Glutamatergic neuron (in vitro differentiated cells): Measurements from ENCODE around the gene TCHP. TPM values are rescaled to one million over a fixed set of nuclear protein-coding genes. Genes with fewer than 3 reads are reported as not detected.
A peak's percentile ranks its signal among the peaks of the same experiment; 100 is the strongest.

ENCODE experiments used
- DNase-seq: peaks from one replicate; pipeline ENCODE4 v3.0.0; 2022
- H3K27ac Mint-ChIP-seq: one replicate; pipeline ENCODE4 v1.8.0; 2020; ENCODE audit warnings: mild to moderate bottlenecking, mixed read lengths, inconsistent platforms; ENCODE audit not compliant: unreplicated experiment
- H3K27me3 Mint-ChIP-seq: one replicate; pipeline ENCODE4 v1.8.0; 2020; ENCODE audit warnings: mild to moderate bottlenecking, moderate library complexity, mixed read lengths, inconsistent platforms; ENCODE audit not compliant: unreplicated experiment
- H3K36me3 Mint-ChIP-seq: one replicate; pipeline ENCODE4 v1.8.0; 2020; ENCODE audit warnings: mild to moderate bottlenecking, mixed read lengths, inconsistent platforms; ENCODE audit not compliant: unreplicated experiment
- H3K4me1 Mint-ChIP-seq: one replicate; pipeline ENCODE4 v1.8.0; 2020; ENCODE audit warnings: mild to moderate bottlenecking, low read depth, mixed read lengths, inconsistent platforms; ENCODE audit not compliant: unreplicated experiment
- H3K4me3 Mint-ChIP-seq: one replicate; pipeline ENCODE4 v1.8.0; 2020; ENCODE audit warnings: mild to moderate bottlenecking, mixed read lengths, inconsistent platforms; ENCODE audit not compliant: unreplicated experiment
- H3K9me3 Mint-ChIP-seq: one replicate; pipeline ENCODE4 v1.8.0; 2020; ENCODE audit warnings: mild to moderate bottlenecking, moderate library complexity, mixed read lengths, inconsistent platforms; ENCODE audit not compliant: unreplicated experiment
- CTCF ChIP-seq: fragments of 200-600 bp; sonication (generic); IDR thresholded peaks from one replicate; pipeline ENCODE4 v1.5.0; 2021; ENCODE audit not compliant: partially characterized antibody, unreplicated experiment
- total RNA-seq: library from RNA; stranded (reverse); fragmentation: NEBNext Ultra II Directional; extraction: Animal tissue kit (Norgen Biotek cat#: 25700); gene quantifications from one replicate; pipeline ENCODE4 v1.2.1, GENCODE V29; 2021; ENCODE audit not compliant: unreplicated experiment

The TCHP gene
- total RNA-seq, 1 donor from 2014 or later, result 31.7 TPM

DNA sequence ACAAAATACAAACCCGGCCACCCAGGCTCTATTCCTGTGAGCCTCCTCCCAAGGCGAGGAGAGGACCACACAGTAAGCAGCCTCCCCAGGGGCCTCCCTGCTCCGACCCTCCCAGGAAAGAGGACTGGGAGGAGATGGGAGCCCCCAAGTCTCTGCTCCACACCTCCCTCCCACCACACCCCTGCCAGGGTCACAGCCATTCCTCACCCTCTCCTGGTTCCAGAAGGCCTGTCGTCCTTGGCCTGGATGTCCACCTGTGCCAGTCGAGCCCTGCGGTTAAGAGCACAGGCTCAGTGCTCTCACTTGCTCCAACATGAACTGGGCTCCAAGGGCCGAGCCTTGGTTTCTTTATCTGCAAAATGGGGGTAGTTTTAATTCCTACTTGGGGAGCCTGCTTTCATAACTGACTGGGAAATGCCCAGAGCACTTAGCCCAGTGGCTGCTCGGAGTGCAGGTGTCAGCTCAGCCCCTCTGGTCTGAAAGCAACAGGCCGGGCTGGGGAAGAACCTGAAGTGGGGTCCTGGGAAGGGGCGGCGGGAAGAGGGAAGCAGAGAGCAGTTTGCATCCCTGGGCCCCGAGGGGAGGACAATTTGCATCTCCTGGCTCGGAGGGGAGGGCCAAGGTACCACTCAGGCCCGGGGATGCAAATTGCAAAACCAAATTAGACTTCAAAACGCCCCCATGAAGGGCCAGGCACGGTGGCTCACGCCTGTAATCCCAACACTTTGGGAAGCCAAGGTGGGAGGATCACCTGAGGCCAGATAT lies 23.6 kb downstream of the TCHP start:
- Mint-ChIP-seq H3K27me3 (peaks cover 9% of the 10 kb centered on the region), H3K4me3 (no peak overlapping the region), H3K9me3 (peaks cover 6% of the 10 kb centered on the region), H3K27ac (no peak overlapping the region), H3K36me3 (no peaks in the 10 kb centered on the region), H3K4me1 (peaks cover 23% of the 10 kb centered on the region)
- no peak for DNase-seq
- no peak for TF ChIP-seq CTCF

DNA sequence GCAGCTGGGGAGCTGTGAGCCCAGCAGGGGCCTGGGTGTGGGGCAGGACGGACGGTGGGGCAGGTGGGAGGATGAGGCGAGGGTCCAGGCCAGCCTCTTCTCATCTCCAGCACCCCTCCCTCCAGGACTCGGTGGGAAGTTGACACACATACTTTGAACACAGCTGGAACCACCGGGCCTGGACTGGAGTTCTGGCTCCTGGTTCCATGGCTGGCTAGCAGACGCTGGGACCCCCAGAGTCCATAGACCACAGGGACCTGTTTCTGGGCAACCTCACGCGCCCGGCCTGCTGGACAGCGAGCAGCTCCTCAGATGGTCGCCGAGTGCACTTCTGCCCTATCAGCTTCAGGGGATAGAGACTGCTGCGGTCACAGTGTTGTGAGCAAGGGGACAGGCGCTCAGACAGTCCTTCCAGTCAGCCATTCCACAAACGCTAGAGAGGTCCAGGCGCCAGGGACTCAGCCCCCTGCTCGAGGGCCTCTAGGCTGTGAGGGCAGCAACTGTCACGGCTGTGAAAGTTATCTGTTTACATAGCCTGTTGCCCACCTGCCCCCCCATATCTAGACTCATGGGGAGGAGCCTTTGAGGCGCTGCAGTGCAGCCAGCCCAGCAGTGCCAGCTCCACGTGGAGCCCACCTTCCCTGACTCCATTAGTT lies 25.2 kb downstream of the TCHP start:
- H3K36me3 Mint-ChIP-seq, result no peaks in the 10 kb centered on the region
- DNase-seq, result no peak
- peaks cover 7% of the 10 kb centered on the region for H3K27me3 Mint-ChIP-seq
- peak overlapping the region; percentile 15 for H3K27ac Mint-ChIP-seq
- TF ChIP-seq CTCF, result no peak
- H3K4me1 Mint-ChIP-seq, result peaks cover 15% of the 10 kb centered on the region
- peaks cover 2% of the 10 kb centered on the region for H3K9me3 Mint-ChIP-seq
- no peak overlapping the region for H3K4me3 Mint-ChIP-seq

- no peak for TF ChIP-seq CTCF
- Mint-ChIP-seq H3K27me3 (peaks cover 7% of the 10 kb centered on the region), H3K27ac (no peak overlapping the region), H3K4me1 (peaks cover 8% of the 10 kb centered on the region), H3K9me3 (peaks cover 2% of the 10 kb centered on the region), H3K36me3 (no peaks in the 10 kb centered on the region), H3K4me3 (no peak overlapping the region)
- no peak for DNase-seq
Observed at GRCh38 chr12:109926016-109926415, 25.9 kb downstream of the TCHP start.

GRCh38 chr12:109926488-109927210 lies 26.6 kb downstream of the TCHP start:
- DNase-seq, result no peak
- TF ChIP-seq CTCF, result no peak
- H3K27me3 Mint-ChIP-seq, result peaks cover 7% of the 10 kb centered on the region
- H3K27ac Mint-ChIP-seq, result no peak overlapping the region
- no peaks in the 10 kb centered on the region for H3K36me3 Mint-ChIP-seq
- H3K4me3 Mint-ChIP-seq, result no peak overlapping the region
- H3K4me1 Mint-ChIP-seq, result peaks cover 8% of the 10 kb centered on the region
- H3K9me3 Mint-ChIP-seq, result peaks cover 2% of the 10 kb centered on the region
